NT2/D1 (cell line): Measurements from ENCODE around the gene SPAG5.

ENCODE experiments used
- DNase-seq: peaks from one replicate; pipeline ENCODE4 v3.0.0-alpha.2; 2011; ENCODE audit warnings: low read depth, low spot score
- H3K27me3 ChIP-seq: 2 replicates; pipeline ENCODE4 v1.6.0; 2011; ENCODE audit warnings: mild to moderate bottlenecking; ENCODE audit not compliant: insufficient read length, insufficient read depth
- H3K36me3 ChIP-seq: 2 replicates; pipeline ENCODE4 v1.6.1; 2011; ENCODE audit warnings: mild to moderate bottlenecking, low read length, mixed read lengths; ENCODE audit not compliant: insufficient read depth, insufficient read length
- H3K4me1 ChIP-seq: 2 replicates; pipeline ENCODE4 v1.5.1; 2011; ENCODE audit not compliant: insufficient read depth, insufficient read length
- H3K4me3 ChIP-seq: 2 replicates; pipeline ENCODE4 v1.5.1; 2011; ENCODE audit warnings: low read depth; ENCODE audit not compliant: insufficient read length
- H3K9ac ChIP-seq: 2 replicates; pipeline ENCODE4 v1.6.0; 2011; ENCODE audit warnings: low read depth; ENCODE audit not compliant: insufficient read length
- H3K9me3 ChIP-seq: 2 replicates; pipeline ENCODE4 v1.5.1; 2011; ENCODE audit warnings: mild to moderate bottlenecking, low read length; ENCODE audit not compliant: insufficient read depth
- SUZ12 ChIP-seq: IDR thresholded peaks from 2 replicates; pipeline ENCODE4 v1.6.1; 2011; ENCODE audit not compliant: insufficient read length, insufficient read depth; ENCODE audit errors: extremely low read depth
- YY1 ChIP-seq: IDR thresholded peaks from 2 replicates; pipeline ENCODE4 v1.6.1; 2011; ENCODE audit not compliant: insufficient read length, insufficient read depth
- ZNF274 ChIP-seq: IDR thresholded peaks from 2 replicates; pipeline ENCODE4 v1.6.1; 2011; ENCODE audit warnings: mild to moderate bottlenecking, low read depth, low read length

SPAG5 gene

GRCh38 chr17:28571361-28572122 lies 27.3 kb downstream of the SPAG5 start, which contains the start of gene PIGS:
Gene PIGS, minus strand, starts transcription at chr17:28571524. Its CDS starts 28 bp downstream, at chr17:28571496.
- peaks cover 9% of the 10 kb centered on the region for H3K4me1 ChIP-seq
- TF ChIP-seq SUZ12 (no peak), YY1 (peak; percentile 54)
- DNase-seq = peak; percentile 87

GRCh38 chr17:28570716-28571360 lies 28.0 kb downstream of the SPAG5 start:
- H3K4me3 ChIP-seq = peak overlapping the region; percentile 88
- peak overlapping the region; percentile 90 for H3K9ac ChIP-seq
- peaks cover 27% of the 10 kb centered on the region for H3K36me3 ChIP-seq
- no peaks in the 10 kb centered on the region for H3K9me3 ChIP-seq
- peaks cover 7% of the 10 kb centered on the region for H3K27me3 ChIP-seq
- peaks cover 7% of the 10 kb centered on the region for H3K4me1 ChIP-seq
- TF ChIP-seq YY1 (no peak), SUZ12 (no peak), ZNF274 (no peak)
- DNase-seq = no peak

More at GRCh38 chr17:28571361-28572122, 27.3 kb downstream of the SPAG5 start, which contains the start of gene PIGS:
- H3K36me3 ChIP-seq = peaks cover 27% of the 10 kb centered on the region
- H3K4me3 ChIP-seq = peak within 1 kb of the TSS; percentile 88
- peaks cover 7% of the 10 kb centered on the region for H3K27me3 ChIP-seq
- H3K9ac ChIP-seq = peak within 1 kb of the TSS; percentile 90
- H3K9me3 ChIP-seq = no peaks in the 10 kb centered on the region

GRCh38 chr17:28569446-28569845 lies 29.4 kb downstream of the SPAG5 start:
- no peak for DNase-seq
- no peak for TF ChIP-seq YY1
- TF ChIP-seq SUZ12 = no peak
- no peak for TF ChIP-seq ZNF274
- Histone ChIP-seq H3K9me3 (no peaks in the 10 kb centered on the region), H3K27me3 (peaks cover 7% of the 10 kb centered on the region), H3K36me3 (peaks cover 18% of the 10 kb centered on the region), H3K4me1 (no peaks in the 10 kb centered on the region), H3K9ac (no peak overlapping the region), H3K4me3 (no peak overlapping the region)

GRCh38 chr17:28567604-28568003 lies 31.2 kb downstream of the SPAG5 start:
- no peak overlapping the region for H3K9ac ChIP-seq
- H3K4me3 ChIP-seq = no peak overlapping the region
- H3K27me3 ChIP-seq = peaks cover 5% of the 10 kb centered on the region
- TF ChIP-seq ZNF274 (no peak), YY1 (no peak), SUZ12 (no peak)
- no peaks in the 10 kb centered on the region for H3K4me1 ChIP-seq
- H3K36me3 ChIP-seq = peaks cover 8% of the 10 kb centered on the region
- no peaks in the 10 kb centered on the region for H3K9me3 ChIP-seq
- DNase-seq = no peak

- Histone ChIP-seq H3K4me1 (no peaks in the 10 kb centered on the region), H3K36me3 (peaks cover 16% of the 10 kb centered on the region), H3K27me3 (no peaks in the 10 kb centered on the region), H3K9me3 (no peaks in the 10 kb centered on the region), H3K4me3 (no peak overlapping the region), H3K9ac (no peak overlapping the region)
- no peak for TF ChIP-seq ZNF274
- no peak for TF ChIP-seq YY1
- TF ChIP-seq SUZ12 = no peak
- DNase-seq = no peak
Measured at GRCh38 chr17:28563475-28563874, 35.4 kb downstream of the SPAG5 start.

- H3K4me3 ChIP-seq = no peak overlapping the region
- no peaks in the 10 kb centered on the region for H3K9me3 ChIP-seq
- H3K27me3 ChIP-seq = no peaks in the 10 kb centered on the region
- no peaks in the 10 kb centered on the region for H3K4me1 ChIP-seq
- H3K36me3 ChIP-seq = peaks cover 49% of the 10 kb centered on the region
- H3K9ac ChIP-seq = no peak overlapping the region
- TF ChIP-seq SUZ12 (no peak), YY1 (no peak), ZNF274 (no peak)
- no peak for DNase-seq
Measured at GRCh38 chr17:28555022-28555421, 43.8 kb downstream of the SPAG5 start.

- Histone ChIP-seq H3K4me3 (no peak overlapping the region), H3K9ac (no peak overlapping the region), H3K4me1 (peaks cover 2% of the 10 kb centered on the region), H3K36me3 (peaks cover 48% of the 10 kb centered on the region), H3K9me3 (no peaks in the 10 kb centered on the region), H3K27me3 (no peaks in the 10 kb centered on the region)
- no peak for DNase-seq
- TF ChIP-seq YY1 (no peak), SUZ12 (no peak), ZNF274 (no peak)
Measured at GRCh38 chr17:28554565-28554964, 44.3 kb downstream of the SPAG5 start.
